GM19099 (cell line): Measurements from ENCODE around the gene SMIM24.

Experiments
- POLR2A ChIP-seq: IDR thresholded peaks from 3 replicates; pipeline ENCODE4 v1.6.1; 2011; ENCODE audit warnings: low read depth; ENCODE audit not compliant: insufficient read length; ENCODE audit errors: extremely low read depth

Gene SMIM24

DNA sequence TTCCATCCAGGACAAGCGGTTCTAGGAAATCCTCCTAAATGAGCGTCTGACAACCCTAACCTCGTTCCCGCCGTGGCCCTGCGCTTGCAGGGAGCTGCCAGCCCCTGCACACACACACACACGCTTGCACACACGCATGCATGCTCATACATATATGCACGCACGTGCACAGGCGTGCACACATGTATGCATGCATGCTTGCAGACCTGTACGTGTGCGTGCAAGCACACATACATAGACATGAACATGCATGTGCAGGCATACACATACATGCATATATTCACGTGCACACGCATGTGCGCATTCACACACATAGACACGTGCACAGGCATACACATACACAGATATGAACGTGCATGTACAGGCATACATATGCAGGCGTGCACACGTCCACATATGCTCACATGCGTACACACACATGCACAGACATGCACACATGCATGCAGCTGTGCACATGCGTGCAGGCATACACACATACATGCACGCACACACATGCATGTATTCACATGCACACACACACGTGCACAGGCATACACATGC lies 35.6 kb downstream of the SMIM24 start:
- no peak for TF ChIP-seq POLR2A

DNA sequence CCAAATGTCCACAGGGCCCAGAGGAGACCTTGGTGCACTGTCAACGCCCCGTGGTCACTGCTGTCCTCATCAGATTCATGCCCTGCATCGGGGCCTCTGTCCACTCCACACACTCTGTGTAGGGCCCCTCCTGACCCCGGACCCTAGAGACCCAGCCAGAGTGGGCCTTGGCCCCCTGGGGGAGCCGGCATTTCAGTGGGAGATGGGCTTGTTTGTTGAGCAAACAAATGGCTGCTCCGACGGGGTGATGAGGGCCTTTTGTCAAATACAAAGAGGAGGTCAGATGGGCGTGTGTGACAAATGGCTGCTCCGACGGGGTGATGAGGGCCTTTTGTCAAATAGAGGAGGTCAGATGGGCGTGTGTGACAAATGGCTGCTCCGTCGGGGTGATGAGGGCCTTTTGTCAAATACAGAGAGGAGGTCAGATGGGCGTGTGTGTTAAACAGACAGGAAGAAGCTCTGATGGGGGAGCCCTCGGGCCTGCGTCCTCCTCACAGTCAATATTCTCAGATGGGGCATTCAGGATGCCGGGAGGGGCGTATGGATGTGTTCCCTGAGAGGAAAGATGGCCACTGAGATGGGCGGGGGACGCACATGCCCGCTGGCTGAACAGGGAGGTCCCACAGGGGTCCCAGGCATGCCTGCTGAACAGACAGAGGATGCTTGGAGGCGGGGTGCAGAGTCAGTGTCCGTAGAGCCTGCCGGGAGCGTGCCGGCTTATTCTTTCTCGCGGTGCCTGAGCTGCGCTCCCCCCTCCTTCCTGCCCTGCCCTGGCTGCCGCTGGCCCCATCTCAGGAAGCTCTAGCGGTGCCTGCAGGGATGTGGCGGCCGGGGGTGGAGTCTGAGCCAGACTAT lies 36.3 kb downstream of the SMIM24 start:
- no peak for TF ChIP-seq POLR2A

DNA sequence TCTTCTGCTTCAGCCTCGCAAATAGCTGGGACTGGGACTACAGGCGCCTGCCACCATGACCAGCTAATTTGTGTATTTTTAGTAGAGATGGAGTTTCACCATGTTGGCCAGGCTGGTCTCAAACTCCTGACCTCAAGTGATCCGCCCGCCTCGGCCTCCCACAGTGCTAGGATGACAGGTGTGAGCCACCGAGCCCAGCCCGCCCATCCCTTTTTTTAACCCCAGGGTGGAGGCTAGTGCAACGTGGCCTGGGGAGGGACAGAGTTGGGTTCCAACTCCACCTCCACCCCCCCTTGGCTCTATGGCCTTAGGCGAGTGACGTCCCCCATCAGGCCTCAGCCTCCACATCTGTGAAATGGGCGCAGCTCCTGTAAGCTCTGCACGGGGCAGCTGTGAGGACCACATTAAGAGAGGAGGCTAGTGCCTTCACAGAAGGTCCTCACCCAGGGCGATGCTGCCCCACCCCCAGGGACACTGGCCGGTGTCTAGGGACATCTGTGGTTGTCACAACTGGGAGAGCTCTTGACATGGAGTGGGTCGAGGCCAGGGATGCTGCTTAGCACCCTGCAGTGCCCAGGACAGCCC lies 37.7 kb downstream of the SMIM24 start:
- TF ChIP-seq POLR2A = no peak

DNA sequence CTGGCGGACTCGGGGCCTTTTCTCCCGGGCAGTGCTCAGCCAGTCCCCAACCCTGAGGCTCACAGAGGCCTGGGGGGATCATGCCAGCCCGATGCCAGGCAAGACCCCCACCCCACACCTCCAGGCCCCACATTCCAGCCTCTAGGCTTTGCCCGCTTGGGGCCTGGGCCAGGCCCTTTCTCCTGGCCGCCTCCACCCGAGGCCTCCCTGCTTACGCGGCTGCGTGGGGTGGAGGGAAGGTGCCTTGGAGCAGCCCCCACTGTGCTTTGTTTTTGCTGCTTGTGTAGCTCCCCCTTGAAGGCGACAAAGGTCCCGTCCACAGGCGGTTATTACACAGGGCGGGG lies 38.4 kb downstream of the SMIM24 start:
- TF ChIP-seq POLR2A = no peak

DNA sequence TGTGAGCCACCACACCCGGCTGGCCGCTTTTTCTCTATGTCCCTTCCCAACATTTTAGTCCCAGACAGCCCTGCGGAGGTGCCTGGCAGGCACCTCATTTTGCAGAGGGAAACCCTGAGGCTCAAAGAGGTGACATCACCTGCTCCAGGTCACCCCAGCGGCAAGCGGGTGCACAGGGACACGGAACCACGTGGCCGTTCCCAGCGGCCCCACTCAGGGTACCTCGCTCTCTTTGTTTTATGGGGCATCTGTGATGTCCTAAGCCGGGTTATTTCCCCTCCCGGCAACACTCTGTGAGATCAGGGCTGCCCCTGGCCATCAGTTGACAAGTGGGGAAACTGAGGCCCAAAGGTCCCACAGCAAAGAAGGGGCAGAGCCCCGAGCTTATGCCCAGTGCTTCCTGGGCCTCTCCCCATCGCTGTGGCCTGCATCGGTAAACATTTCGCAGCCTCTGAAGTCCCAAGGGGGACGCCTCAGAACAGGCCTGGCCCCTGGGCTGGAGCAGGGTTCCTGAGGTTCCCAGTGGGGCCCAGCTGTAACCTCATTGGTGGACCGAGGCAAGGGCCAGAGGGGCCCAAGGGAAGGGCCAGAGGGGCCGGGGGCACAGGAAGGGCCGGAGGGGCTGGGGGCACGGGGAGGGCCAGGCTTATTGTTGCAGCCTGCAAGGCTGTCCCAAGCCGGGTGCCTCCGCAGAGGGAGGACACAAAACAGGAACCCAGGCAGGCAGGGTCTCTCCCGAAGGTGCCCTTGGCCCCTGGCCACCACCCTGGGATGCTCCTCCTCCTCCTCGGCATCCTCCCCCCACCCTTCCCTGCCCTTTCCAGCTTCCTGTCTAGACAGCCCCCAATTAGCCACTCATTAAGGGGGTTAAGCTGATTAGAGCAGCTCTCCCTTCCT lies 39.0 kb downstream of the SMIM24 start:
- no peak for TF ChIP-seq POLR2A

DNA sequence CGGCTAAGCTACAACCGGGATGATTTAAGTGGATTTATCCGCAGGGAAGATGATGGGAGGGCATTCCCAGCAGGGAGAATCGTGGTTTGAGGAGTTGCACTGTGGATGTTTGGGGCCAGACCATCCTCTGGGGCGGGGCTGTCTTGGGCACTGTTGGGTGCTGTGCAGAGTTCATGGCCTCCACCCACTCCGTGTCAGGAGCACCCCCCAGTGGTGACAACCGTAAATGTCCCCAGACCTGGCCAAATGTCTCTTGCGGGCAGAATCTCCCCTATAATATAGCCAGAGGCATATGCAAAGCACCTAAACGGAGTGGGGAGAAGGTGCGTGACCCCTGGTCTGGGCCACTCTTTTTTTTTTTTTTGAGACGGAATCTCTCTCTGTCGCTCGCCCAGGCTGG lies 40.2 kb downstream of the SMIM24 start:
- no peak for TF ChIP-seq POLR2A

DNA sequence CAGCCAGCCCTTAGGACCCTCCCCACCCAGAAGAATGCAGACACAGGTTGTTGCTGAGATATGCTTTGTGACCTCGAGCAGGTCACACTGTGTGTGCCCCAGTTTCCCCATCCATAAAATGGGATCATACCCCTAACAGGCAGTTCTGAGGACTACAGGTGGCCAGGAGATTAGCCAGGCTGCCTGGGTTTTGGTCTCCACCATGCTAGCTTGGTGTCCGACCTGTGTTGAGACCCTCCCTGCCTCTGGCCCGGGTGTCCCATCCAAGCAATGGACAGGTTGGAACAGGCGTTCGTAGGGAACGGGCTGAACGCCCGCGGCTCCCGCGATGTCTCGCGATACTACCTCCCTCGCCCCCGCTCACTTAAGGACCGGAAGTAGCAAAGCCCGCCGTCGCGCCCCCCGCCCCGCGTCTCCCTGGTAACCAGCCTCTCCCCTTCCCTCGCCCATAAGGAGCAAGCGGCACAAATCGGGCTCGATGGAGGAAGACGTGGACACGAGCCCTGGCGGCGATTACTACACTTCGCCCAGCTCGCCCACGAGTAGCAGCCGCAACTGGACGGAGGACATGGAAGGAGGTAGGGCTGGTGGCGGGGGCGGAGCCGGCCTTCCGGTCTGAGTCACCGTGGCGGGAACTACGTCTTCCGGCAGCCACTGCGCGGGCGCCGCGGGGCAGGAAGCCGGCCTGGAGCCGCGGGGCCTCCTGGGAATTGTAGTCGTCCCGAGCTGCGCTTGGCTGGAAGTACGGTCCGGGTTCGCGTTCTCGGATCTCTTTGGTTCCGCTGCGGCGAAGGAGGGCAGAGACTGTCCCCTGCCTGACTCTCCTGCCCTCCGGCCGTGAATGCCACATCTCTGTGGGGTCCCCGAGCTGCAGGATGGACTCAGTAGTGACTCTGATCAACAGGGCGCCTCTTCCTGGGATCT lies 45.4 kb downstream of the SMIM24 start:
- peak; percentile 79 for TF ChIP-seq POLR2A

DNA sequence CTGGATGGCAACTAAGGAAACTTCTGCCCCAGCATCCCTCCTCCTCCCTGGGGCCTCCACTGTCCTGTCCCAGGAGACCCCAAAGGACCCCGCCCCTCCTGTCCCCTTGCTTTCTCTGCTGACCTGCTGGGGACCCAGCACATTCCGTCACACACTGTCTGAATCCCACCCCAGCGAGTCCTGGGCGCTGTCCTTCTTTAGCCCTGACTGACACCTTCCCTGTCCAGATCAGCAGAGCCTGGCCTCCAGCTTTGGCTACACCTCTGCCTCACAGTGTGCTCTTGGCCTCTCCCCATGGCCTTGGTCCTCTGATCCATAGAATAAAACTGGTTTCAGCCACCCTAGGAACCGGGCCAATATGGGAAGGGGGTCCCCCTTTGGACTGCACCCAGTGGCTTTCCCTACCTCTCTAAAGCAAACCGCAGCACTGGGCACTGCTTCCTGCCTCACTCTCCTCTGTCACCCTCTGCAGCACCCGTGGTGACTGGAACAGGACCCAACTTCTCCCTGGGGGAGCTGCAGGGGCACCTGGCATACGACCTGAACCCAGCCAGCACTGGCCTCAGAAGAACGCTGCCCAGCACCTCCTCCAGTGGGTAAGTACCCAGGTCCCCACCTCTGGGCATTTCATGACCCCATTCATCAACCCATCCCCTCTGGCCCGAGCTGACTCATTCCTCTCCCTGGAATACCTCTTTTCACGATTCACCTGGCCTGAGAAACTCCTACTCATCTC lies 46.4 kb downstream of the SMIM24 start:
- TF ChIP-seq POLR2A = no peak

DNA sequence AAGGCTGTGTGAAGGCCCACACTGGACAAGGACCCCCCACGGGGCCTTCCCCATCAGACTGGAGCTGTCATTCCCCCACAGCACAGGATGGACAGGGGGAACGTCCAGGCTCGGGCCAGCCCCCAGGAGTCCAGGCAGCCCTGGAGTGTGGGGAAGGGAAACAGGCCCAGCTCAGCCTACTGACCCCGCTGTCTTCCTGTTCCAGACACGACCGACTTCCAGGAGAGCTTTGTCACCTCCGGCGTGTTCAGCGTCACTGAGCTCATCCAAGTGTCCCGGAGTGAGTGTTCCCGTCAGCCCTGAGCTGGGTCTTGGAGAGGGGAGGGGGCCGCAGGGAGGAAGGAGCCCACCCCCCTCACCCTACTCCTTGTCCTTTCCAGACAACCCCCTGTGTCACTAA lies 47.0 kb downstream of the SMIM24 start:
- no peak for TF ChIP-seq POLR2A

DNA sequence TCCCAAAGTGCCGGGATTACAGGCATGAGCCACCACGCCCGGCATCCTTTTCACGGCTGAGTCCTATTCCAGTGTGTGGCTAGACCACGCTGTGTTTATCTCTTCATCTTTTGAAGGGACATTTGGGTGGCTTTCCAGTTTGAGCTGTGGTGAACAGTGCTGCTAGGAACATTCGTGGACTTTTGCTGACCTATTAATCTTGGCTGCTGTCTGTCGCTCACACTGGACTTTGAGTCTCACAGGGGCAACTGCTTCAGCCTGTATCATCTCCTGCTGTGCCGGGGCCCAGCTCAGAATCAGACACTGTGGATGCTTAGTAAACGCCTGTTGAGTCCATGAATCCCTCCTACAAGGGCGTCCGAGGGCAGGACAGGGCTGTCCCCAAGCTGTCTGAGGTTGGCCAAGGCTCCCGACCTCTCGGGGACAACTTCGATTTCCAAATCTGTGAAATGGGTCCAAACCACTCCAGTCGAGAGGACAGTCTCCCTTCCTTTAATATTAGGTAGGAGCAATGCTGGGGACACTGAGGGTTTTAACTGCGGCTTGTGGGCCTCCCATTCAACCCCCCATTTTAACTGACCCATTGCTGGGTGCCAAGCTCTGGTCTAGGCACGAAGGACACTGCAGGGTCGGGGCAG lies 48.4 kb downstream of the SMIM24 start:
- TF ChIP-seq POLR2A = no peak

DNA sequence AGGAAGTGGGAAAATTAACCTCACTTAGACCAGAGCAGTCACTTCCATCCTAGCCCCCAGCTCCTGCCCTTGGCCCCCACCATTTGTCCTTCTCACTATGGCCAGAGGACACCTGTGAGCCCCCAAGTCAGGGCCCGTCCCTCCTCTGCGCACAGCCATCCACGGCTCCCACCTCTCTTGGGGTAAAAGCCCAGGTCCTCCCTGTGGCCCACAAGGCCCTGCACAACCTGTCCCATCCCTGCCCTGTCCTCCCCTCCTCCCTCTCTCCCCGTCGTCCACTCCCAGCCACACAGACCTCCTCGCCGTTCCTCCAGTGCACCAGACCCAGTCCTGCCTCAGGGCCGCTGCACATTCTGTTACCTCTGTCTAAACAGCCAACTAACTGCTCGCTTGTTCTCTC lies 53.9 kb downstream of the SMIM24 start:
- TF ChIP-seq POLR2A = no peak
